SK-N-MC (cell line): ENCODE measurements around the gene FBXL13.
A peak's percentile ranks its signal among the peaks of the same experiment; 100 is the strongest.

Source experiments
- DNase-seq: peaks from one replicate; pipeline ENCODE4 v3.0.0-alpha.2; 2011; ENCODE audit warnings: low read depth, low spot score
- H3K27ac ChIP-seq: fragments of 200-600 bp; sonication (generic); 2 replicates; pipeline ENCODE4 v1.5.1; 2016; ENCODE audit warnings: mixed run types
- H3K36me3 ChIP-seq: fragments of 200-600 bp; sonication (generic); 2 replicates; pipeline ENCODE4 v1.6.1; 2017; ENCODE audit warnings: antibody characterized with exemption, low read length, mixed read lengths; ENCODE audit not compliant: insufficient read depth
- H3K4me3 ChIP-seq: fragments of 200-600 bp; sonication (generic); 2 replicates; pipeline ENCODE4 v1.5.1; 2016
- H3K9ac ChIP-seq: fragments of 200-600 bp; sonication (generic); 2 replicates; pipeline ENCODE4 v1.8.0; 2017; ENCODE audit warnings: mixed run types, mixed read lengths; ENCODE audit not compliant: insufficient read length
- H3K9me3 ChIP-seq: fragments of 200-600 bp; sonication (generic); 2 replicates; pipeline ENCODE4 v1.6.1; 2017; ENCODE audit warnings: low read depth, mild to moderate bottlenecking, antibody characterized with exemption, low read length, moderate library complexity, mixed read lengths
- EZH2 ChIP-seq: fragments of 200-600 bp; sonication (generic); IDR thresholded peaks from one replicate; pipeline ENCODE4 v1.6.1; 2017; ENCODE audit warnings: antibody characterized with exemption
- FOXP2 ChIP-seq: optimal IDR thresholded peaks from 2 replicates; pipeline ENCODE3; 2011; ENCODE audit warnings: mild to moderate bottlenecking, moderate library complexity; ENCODE audit not compliant: insufficient read depth; ENCODE audit errors: extremely low read length, control extremely low read depth
- POLR2AphosphoS5 ChIP-seq: IDR thresholded peaks from 2 replicates; pipeline ENCODE4 v1.6.1; 2012; ENCODE audit warnings: mild to moderate bottlenecking, low read depth, low read length, borderline replicate concordance

Gene FBXL13

GRCh38 chr7:102926783-102927140 lies 147.8 kb downstream of the FBXL13 start:
- DNase-seq = no peak
- H3K36me3 ChIP-seq = no peaks in the 10 kb centered on the region
- no peaks in the 10 kb centered on the region for H3K9me3 ChIP-seq
- no peak overlapping the region for H3K9ac ChIP-seq
- H3K4me3 ChIP-seq = no peak overlapping the region
- no peak for TF ChIP-seq EZH2
- TF ChIP-seq FOXP2 = no peak
- no peak for TF ChIP-seq POLR2AphosphoS5
- H3K27ac ChIP-seq = no peak overlapping the region

DNA sequence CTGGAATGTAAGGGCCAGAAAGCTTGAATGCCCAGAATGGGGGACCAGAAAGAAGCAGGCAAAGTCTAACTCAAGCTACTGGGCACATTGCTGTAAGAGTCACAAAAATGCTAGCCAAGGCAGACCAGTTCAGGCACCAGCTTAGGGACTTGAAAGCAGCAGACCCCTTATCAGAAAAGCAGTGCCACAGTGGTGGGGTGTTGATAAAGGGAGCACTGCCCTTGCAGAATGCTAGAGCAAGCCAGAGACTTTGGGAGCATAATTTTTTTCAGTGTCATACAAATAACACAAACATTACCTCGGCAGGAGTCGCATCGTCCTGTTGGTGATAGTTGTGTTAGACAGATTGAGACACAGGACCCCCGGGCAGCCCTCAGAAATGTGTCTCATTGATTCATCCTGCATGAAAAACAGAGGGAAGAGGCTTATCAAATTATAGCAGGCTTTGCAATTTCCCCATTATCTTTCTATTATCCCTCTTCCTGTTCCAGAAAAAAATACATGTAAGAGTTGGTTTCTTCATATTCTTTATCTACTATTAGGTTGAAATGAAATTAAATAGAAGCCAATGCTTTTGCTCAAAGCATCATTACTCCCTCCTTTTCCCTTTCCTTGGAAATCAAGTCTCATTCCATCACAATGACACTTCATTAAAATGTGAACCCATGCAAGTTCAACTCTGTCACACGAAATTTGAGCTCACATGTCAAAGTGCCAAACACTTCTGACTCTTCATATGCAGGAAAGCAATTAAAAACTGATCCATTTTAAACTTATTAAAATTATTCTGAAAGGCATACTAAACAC lies 148.4 kb downstream of the FBXL13 start:
- H3K27ac ChIP-seq = no peak overlapping the region
- no peak for DNase-seq
- no peak overlapping the region for H3K4me3 ChIP-seq
- no peaks in the 10 kb centered on the region for H3K36me3 ChIP-seq
- no peak overlapping the region for H3K9ac ChIP-seq
- no peaks in the 10 kb centered on the region for H3K9me3 ChIP-seq
- no peak for TF ChIP-seq EZH2

- H3K36me3 ChIP-seq = no peaks in the 10 kb centered on the region
- H3K27ac ChIP-seq = no peak overlapping the region
- TF ChIP-seq POLR2AphosphoS5 (no peak), FOXP2 (no peak), EZH2 (no peak)
- H3K4me3 ChIP-seq = no peak overlapping the region
- no peaks in the 10 kb centered on the region for H3K9me3 ChIP-seq
- H3K9ac ChIP-seq = no peak overlapping the region
- no peak for DNase-seq
These were observed 155.8 kb downstream of the FBXL13 start for GRCh38 chr7:102918845-102919244.

DNA sequence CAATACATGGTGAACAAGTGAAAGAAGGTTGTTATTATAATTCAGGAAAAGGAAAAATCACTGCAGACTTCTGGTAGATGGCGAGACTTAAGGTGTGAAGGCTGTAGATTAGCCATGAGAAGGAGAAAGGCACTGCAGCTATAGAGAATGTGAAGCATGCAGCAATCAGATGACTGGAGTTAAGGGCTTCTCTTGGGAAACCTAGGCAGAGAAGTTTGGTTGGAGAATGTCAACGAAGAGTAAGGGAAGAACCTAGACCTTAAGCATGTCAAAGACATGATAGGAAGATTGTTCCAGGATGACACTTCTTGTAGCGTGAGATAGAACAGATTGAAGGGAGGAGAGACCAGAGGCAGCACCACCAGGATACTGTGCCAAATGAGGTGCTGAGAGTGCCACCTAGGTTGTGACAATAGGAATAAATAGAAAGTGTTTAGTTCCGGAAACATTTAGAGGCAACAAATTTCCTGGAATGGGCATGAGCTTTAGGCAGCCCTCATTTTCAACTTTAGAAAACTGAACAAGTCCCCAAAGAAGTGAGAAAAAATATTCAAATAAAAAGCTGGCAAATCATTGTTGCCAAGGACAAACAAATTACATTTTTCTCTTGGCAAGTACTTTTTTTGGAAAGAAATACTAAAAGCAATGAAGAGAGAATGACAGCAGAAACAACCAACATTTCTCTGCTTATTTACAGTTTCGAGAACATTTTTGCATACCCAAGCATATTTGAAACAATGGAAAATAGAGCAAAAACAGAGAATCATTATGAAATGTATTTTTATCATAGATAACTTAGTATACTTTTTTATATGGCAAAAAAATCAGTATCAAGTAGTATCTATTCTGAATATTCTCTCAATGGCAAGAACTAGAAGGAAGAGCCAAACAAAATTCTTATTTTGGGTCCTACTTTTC lies 156.9 kb downstream of the FBXL13 start:
- DNase-seq = no peak
- no peaks in the 10 kb centered on the region for H3K36me3 ChIP-seq
- H3K27ac ChIP-seq = no peak overlapping the region
- no peaks in the 10 kb centered on the region for H3K9me3 ChIP-seq
- H3K9ac ChIP-seq = no peak overlapping the region
- no peak overlapping the region for H3K4me3 ChIP-seq
- TF ChIP-seq FOXP2 (no peak), POLR2AphosphoS5 (no peak), EZH2 (no peak)

GRCh38 chr7:102916881-102917280 lies 157.7 kb downstream of the FBXL13 start:
- Histone ChIP-seq H3K9ac (no peak overlapping the region), H3K9me3 (no peaks in the 10 kb centered on the region), H3K4me3 (no peak overlapping the region), H3K36me3 (no peaks in the 10 kb centered on the region), H3K27ac (no peak overlapping the region)
- no peak for TF ChIP-seq FOXP2
- no peak for TF ChIP-seq EZH2
- TF ChIP-seq POLR2AphosphoS5 = no peak
- no peak for DNase-seq

DNA sequence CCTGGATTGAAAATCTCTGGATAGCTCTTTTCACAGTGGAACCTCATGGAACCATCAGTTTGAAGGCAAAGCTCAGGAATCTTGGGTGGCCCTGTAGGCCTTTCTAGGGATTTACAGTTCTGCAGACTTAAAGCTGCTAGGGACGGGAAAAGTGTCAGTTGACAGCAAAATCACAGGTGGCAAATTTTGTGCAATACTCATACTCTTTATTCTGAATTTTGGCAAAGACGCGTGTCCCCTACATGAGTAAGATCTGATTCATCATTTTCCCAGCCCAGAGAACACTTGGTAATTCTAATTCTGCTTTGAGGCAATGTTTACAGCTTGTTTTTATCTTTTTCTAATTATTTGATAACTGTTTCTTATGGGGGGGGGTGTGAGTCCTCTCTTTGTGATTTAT lies 158.2 kb downstream of the FBXL13 start:
- H3K9ac ChIP-seq = no peak overlapping the region
- no peak for DNase-seq
- TF ChIP-seq EZH2 = no peak
- TF ChIP-seq POLR2AphosphoS5 = no peak
- no peak for TF ChIP-seq FOXP2

GRCh38 chr7:102914585-102914984 lies 160.0 kb downstream of the FBXL13 start:
- no peak overlapping the region for H3K27ac ChIP-seq
- H3K4me3 ChIP-seq = no peak overlapping the region
- no peak overlapping the region for H3K9ac ChIP-seq
- DNase-seq = no peak
- no peaks in the 10 kb centered on the region for H3K9me3 ChIP-seq
- H3K36me3 ChIP-seq = no peaks in the 10 kb centered on the region
- TF ChIP-seq EZH2 = no peak
- no peak for TF ChIP-seq POLR2AphosphoS5
- TF ChIP-seq FOXP2 = no peak

More for the DNA sequence above, 158.2 kb downstream of the FBXL13 start:
- Histone ChIP-seq H3K27ac (no peak overlapping the region), H3K4me3 (no peak overlapping the region), H3K36me3 (no peaks in the 10 kb centered on the region), H3K9me3 (no peaks in the 10 kb centered on the region)

DNA sequence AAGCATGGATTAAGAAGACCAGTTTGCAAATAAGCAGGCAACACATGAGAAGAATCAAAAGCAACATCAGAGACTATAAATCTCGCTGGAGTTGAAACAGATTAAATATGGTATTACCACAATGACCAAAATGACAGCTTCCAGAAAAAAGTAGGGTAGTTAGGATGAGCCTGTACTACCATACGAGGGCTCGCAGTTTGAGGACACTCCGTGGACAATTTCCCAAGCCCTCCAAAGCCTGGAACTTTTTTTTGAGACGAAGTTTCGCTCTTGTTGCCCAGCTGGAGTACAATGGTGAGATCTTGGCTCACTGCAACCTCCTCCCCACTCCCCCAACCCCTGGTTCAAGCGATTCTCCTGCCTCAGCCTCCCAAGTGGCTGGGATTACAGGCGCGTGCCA lies 160.8 kb downstream of the FBXL13 start:
- Histone ChIP-seq H3K9ac (peak overlapping the region; percentile 67), H3K4me3 (peak overlapping the region; percentile 80), H3K27ac (no peak overlapping the region), H3K9me3 (no peaks in the 10 kb centered on the region), H3K36me3 (no peaks in the 10 kb centered on the region)
- TF ChIP-seq POLR2AphosphoS5 = no peak
- no peak for TF ChIP-seq FOXP2
- no peak for DNase-seq
